A673 (cell line): ENCODE data around the gene LRTM2. TPM values are rescaled to one million over a fixed set of nuclear protein-coding genes. Genes with fewer than 3 reads are reported as not detected.

Experiments used
- BruUV-seq: library from RNA; stranded (reverse); fragments of 400-500 nt; replicated peaks from 2 replicates; lab custom pipeline; 2021; lab: Mats Ljungman, UMichigan
- CTCF ChIA-PET: fragments of 300-600 bp; sonication (Branson Sonifier 250); formaldehyde crosslinking; loops from one replicate; lab custom pipeline; 2022; ENCODE audit warnings: antibody characterized with exemption; lab: Charles Lee
- POLR2A ChIA-PET: fragments of 300-600 bp; sonication (Branson Sonifier 250); formaldehyde crosslinking; loops from one replicate; lab custom pipeline; 2022; ENCODE audit warnings: antibody characterized with exemption; ENCODE audit not compliant: low non-redundant PET; lab: Charles Lee
- DNase-seq: peaks from one replicate; pipeline ENCODE4 v3.0.0-alpha.2; 2015; ENCODE audit warnings: low spot score
- H3K27ac ChIP-seq: fragments of 200-600 bp; sonication (generic); 2 replicates; pipeline ENCODE4 v1.5.1; 2016; ENCODE audit warnings: mixed run types, low read depth, mild to moderate bottlenecking, mixed read lengths, antibody characterized with exemption, low read length; ENCODE audit not compliant: poor library complexity, severe bottlenecking
- H3K27me3 ChIP-seq: fragments of 200-600 bp; sonication (generic); replicated peaks from 2 replicates; pipeline ENCODE4 v1.6.1; 2017; ENCODE audit warnings: mixed run types, low read depth, mild to moderate bottlenecking, mixed read lengths, antibody characterized with exemption, low read length; ENCODE audit not compliant: insufficient read depth, poor library complexity
- H3K36me3 ChIP-seq: fragments of 200-600 bp; sonication (generic); 2 replicates; pipeline ENCODE4 v1.6.1; 2016; ENCODE audit warnings: mixed run types, mild to moderate bottlenecking, mixed read lengths, antibody characterized with exemption, low read length; ENCODE audit not compliant: insufficient read depth, poor library complexity, severe bottlenecking
- H3K4me1 ChIP-seq: fragments of 200-600 bp; sonication (generic); 2 replicates; pipeline ENCODE4 v1.6.1; 2017; ENCODE audit warnings: mixed run types, mild to moderate bottlenecking, mixed read lengths, antibody characterized with exemption, low read length; ENCODE audit not compliant: insufficient read depth, poor library complexity, severe bottlenecking
- H3K4me3 ChIP-seq: fragments of 200-600 bp; sonication (generic); 2 replicates; pipeline ENCODE4 v1.5.1; 2016; ENCODE audit warnings: low read depth, mixed run types, mild to moderate bottlenecking, mixed read lengths, low read length; ENCODE audit not compliant: poor library complexity, severe bottlenecking
- H3K9me3 ChIP-seq: fragments of 200-600 bp; sonication (generic); 2 replicates; pipeline ENCODE4 v1.6.1; 2016; ENCODE audit warnings: mixed run types, low read depth, mild to moderate bottlenecking, mixed read lengths, antibody characterized with exemption, low read length; ENCODE audit not compliant: poor library complexity, severe bottlenecking
- CTCF ChIP-seq: fragments of 300-800, 200-600 bp; sonication (generic); conservative IDR thresholded peaks from 2 replicates; pipeline ENCODE4 v1.5.1; 2017; ENCODE audit warnings: low read depth, mild to moderate bottlenecking, antibody characterized with exemption, low read length, moderate library complexity, mixed read lengths
- EZH2 ChIP-seq: fragments of 200-600 bp; sonication (generic); IDR thresholded peaks from 2 replicates; pipeline ENCODE4 v1.6.1; 2017; ENCODE audit warnings: borderline replicate concordance, low read depth, mild to moderate bottlenecking, mixed read lengths, antibody characterized with exemption, low read length; ENCODE audit not compliant: poor library complexity, severe bottlenecking
- intact Hi-C: fragments of 100-400 bp; cut with micrococcal nuclease; formaldehyde crosslinking; loops from one replicate; pipeline ENCODE4 v1.10.0; 2022; ENCODE audit not compliant: unreplicated experiment
- total RNA-seq: library from RNA; stranded (reverse); gene quantifications from 2 replicates; pipeline ENCODE4 v1.2.3, GENCODE V29; 2021

Gene LRTM2
- total RNA-seq, 1 experiment from 2014 or later, result not detected

GRCh38 chr12:1839956-1840951 lies 19.9 kb downstream of the LRTM2 start:
- intact Hi-C loops, result no loop called here
- CTCF ChIA-PET, result interaction anchor here (1.1 kb wide), 1 partner anchor 100 kb away, joined by 3 read pairs; no protein-coding TSS in a partner anchor
- H3K27me3 ChIP-seq, result no peaks in the 10 kb centered on the region
- DNase-seq, result peak; percentile 61
- TF ChIP-seq CTCF (no peak), EZH2 (no peak)
- no TSS peak for BruUV-seq
- H3K4me3 ChIP-seq, result no peak overlapping the region
- no peaks in the 10 kb centered on the region for H3K36me3 ChIP-seq
- H3K4me1 ChIP-seq, result peaks cover 47% of the 10 kb centered on the region
- H3K9me3 ChIP-seq, result no peaks in the 10 kb centered on the region
- no peak overlapping the region for H3K27ac ChIP-seq
- POLR2A ChIA-PET, result interaction anchor here (0.6 kb wide), 1 partner anchor 72 kb away, joined by 4 read pairs; no protein-coding TSS in a partner anchor

GRCh38 chr12:1840981-1841425 lies 20.6 kb downstream of the LRTM2 start:
- H3K9me3 ChIP-seq, result no peaks in the 10 kb centered on the region
- intact Hi-C loops, result no loop called here
- no peaks in the 10 kb centered on the region for H3K36me3 ChIP-seq
- no TSS peak for BruUV-seq
- no peaks in the 10 kb centered on the region for H3K27me3 ChIP-seq
- TF ChIP-seq CTCF, result no peak
- no peak for TF ChIP-seq EZH2
- CTCF ChIA-PET, result interaction anchor here (1.1 kb wide), 1 partner anchor 99 kb away, joined by 3 read pairs; no protein-coding TSS in a partner anchor
- POLR2A ChIA-PET, result no interaction called here
- no peak for DNase-seq
- H3K4me3 ChIP-seq, result no peak overlapping the region
- H3K4me1 ChIP-seq, result peaks cover 47% of the 10 kb centered on the region
- no peak overlapping the region for H3K27ac ChIP-seq

- POLR2A ChIA-PET, result no interaction called here
Measured at GRCh38 chr12:1841586-1842182, 21.3 kb downstream of the LRTM2 start.

More at GRCh38 chr12:1841586-1842182, 21.3 kb downstream of the LRTM2 start:
- DNase-seq, result no peak
- CTCF ChIA-PET, result no interaction called here
- Histone ChIP-seq H3K27ac (no peak overlapping the region), H3K27me3 (no peaks in the 10 kb centered on the region), H3K9me3 (no peaks in the 10 kb centered on the region), H3K4me3 (no peak overlapping the region), H3K4me1 (peaks cover 47% of the 10 kb centered on the region), H3K36me3 (no peaks in the 10 kb centered on the region)
- BruUV-seq, result no TSS peak
- TF ChIP-seq EZH2 (no peak), CTCF (no peak)
- intact Hi-C loops, result no loop called here
